ENCODE results near the gene CHCHD4.

The CHCHD4 gene

DNA sequence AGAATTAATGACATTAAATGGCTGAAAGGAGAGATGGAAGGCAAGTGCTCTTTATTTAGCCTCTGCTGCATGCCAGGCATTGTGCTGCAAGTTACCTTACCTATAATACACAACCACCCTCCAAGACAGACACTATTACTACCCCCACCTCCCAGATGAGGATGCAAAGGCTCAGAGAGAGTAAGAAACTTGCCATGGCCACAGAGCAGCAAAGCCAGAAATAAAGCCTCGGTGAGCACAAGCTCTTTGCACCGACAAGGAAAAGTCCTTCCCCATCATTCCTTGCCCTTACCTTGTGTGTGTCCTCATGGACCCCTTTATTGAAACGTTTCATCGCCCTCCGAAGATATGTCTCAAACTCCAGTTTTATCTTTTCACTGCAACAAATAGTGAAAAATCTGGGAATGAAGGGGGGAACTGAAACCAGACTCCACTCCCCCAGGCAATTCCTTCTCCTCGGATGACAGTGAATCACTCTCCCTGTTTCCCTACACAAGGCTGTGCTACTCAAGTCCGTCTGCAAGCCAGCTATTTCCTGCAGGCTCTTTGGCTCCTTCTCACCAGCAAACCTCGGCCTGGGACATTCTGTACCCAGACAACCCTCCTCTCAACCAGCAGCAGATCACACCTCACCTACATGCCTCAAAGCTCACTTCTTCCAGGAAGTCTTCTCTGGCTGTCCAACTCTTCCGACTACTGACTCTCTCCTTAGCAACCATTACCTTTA is 42.4 kb upstream of the CHCHD4 start:
- no peak overlapping the region for H3K4ac ChIP-seq (ENCODE audit: low read depth, low read length)
- H3K79me2 ChIP-seq (ENCODE audit: control insufficient read depth, insufficient read depth, low read length): no peaks in the 10 kb centered on the region
- no peak overlapping the region for H2BK120ac ChIP-seq (ENCODE audit: low read depth, low read length)
- no CpG with 5 or more reads among the region's 9 CpGs for WGBS (ENCODE audit: extremely low coverage, insufficient coverage, low lambda C conversion rate)
- H3K79me1 ChIP-seq (ENCODE audit: low read length): no peaks in the 10 kb centered on the region
- H3K27ac ChIP-seq (ENCODE audit: low read depth, low read length): no peak overlapping the region
- no peak overlapping the region for H4K8ac ChIP-seq (ENCODE audit: low read depth, low read length)
- no peak overlapping the region for H3K9ac ChIP-seq (ENCODE audit: low read length)
- peaks cover 13% of the 10 kb centered on the region for H3K36me3 ChIP-seq (ENCODE audit: control insufficient read depth, insufficient read depth, low read length)
- no peak overlapping the region for H3K4me3 ChIP-seq (ENCODE audit: low read length)
- no peak overlapping the region for H2AK5ac ChIP-seq (ENCODE audit: low read length)
- H2BK5ac ChIP-seq (ENCODE audit: low read length): no peak overlapping the region
- no peak overlapping the region for H3K4me2 ChIP-seq (ENCODE audit: low read length)
- no peak overlapping the region for H4K5ac ChIP-seq (ENCODE audit: low read length)
- H2BK15ac ChIP-seq (replicated peaks; ENCODE audit: low read depth): no peak overlapping the region
- no peak for DNase-seq
- no peaks in the 10 kb centered on the region for H3K4me1 ChIP-seq (ENCODE audit: control insufficient read depth, low read depth, low read length)
- H3K23ac ChIP-seq (ENCODE audit: low read length): no peak overlapping the region
- H3K27me3 ChIP-seq (ENCODE audit: insufficient read depth, low read length, poor library complexity): no peaks in the 10 kb centered on the region
- H3K56ac ChIP-seq (ENCODE audit: low read length): no peak overlapping the region
- no peak overlapping the region for H3K18ac ChIP-seq (ENCODE audit: low read length)

DNA sequence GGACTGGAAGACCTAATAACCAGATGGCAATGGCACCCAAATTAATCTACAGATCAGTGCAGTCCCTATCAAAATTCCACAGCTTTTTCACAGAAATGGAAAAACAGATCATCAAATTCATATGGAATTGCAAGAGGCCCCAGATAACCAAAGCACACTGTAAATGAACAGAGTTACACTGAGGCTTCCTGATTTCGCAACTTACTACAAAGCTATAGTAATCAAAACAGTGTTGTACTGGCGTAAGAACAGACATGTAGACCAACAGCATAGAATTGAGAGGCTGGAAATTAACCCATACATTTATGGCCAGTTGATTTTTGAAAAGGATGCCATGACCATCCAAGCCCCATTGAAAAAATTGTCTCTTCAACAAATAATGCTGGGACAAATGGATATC is 37.5 kb upstream of the CHCHD4 start:
- Histone ChIP-seq H2BK120ac (ENCODE audit: low read depth, low read length) (no peak overlapping the region), H4K8ac (ENCODE audit: low read depth, low read length) (no peak overlapping the region), H3K18ac (ENCODE audit: low read length) (no peak overlapping the region), H3K4me2 (ENCODE audit: low read length) (no peak overlapping the region), H3K36me3 (ENCODE audit: control insufficient read depth, insufficient read depth, low read length) (peaks cover 16% of the 10 kb centered on the region), H3K27me3 (ENCODE audit: insufficient read depth, low read length, poor library complexity) (no peaks in the 10 kb centered on the region), H3K4ac (ENCODE audit: low read depth, low read length) (no peak overlapping the region), H3K79me2 (ENCODE audit: control insufficient read depth, insufficient read depth, low read length) (no peaks in the 10 kb centered on the region), H4K5ac (ENCODE audit: low read length) (no peak overlapping the region), H3K27ac (ENCODE audit: low read depth, low read length) (no peak overlapping the region), H3K56ac (ENCODE audit: low read length) (no peak overlapping the region), H3K23ac (ENCODE audit: low read length) (no peak overlapping the region), H3K4me1 (ENCODE audit: control insufficient read depth, low read depth, low read length) (no peaks in the 10 kb centered on the region), H2BK15ac (replicated peaks; ENCODE audit: low read depth) (no peak overlapping the region), H3K4me3 (ENCODE audit: low read length) (no peak overlapping the region), H3K79me1 (ENCODE audit: low read length) (no peaks in the 10 kb centered on the region), H2AK5ac (ENCODE audit: low read length) (no peak overlapping the region), H3K9ac (ENCODE audit: low read length) (no peak overlapping the region), H2BK5ac (ENCODE audit: low read length) (no peak overlapping the region)
- no peak for DNase-seq
- WGBS (ENCODE audit: extremely low coverage, insufficient coverage, low lambda C conversion rate): no CpG with 5 or more reads among the region's 2 CpGs

DNA sequence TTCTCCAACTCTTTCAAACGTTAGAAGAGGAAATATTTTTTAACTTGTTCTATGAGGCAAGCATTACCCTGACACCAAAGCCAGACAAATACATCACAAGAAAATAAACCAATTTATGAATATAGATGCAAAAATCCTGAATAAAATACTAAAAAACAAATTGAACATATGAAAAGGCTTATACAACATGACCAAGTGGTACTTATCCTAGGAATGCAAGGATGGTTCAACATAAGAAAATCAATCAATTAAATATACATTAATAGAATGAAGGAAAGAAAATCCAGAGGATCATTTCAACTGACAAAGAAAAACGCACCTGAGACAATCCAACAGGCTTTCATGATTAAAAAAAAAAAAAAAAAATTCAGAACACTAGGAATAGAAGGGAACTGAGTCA is 36.6 kb upstream of the CHCHD4 start:
- no peaks in the 10 kb centered on the region for H3K27me3 ChIP-seq (ENCODE audit: insufficient read depth, low read length, poor library complexity)
- H2BK120ac ChIP-seq (ENCODE audit: low read depth, low read length): no peak overlapping the region
- no peak for DNase-seq
- no peak overlapping the region for H3K18ac ChIP-seq (ENCODE audit: low read length)
- peaks cover 15% of the 10 kb centered on the region for H3K36me3 ChIP-seq (ENCODE audit: control insufficient read depth, insufficient read depth, low read length)
- no peak overlapping the region for H3K9ac ChIP-seq (ENCODE audit: low read length)
- H3K27ac ChIP-seq (ENCODE audit: low read depth, low read length): no peak overlapping the region
- no peaks in the 10 kb centered on the region for H3K79me2 ChIP-seq (ENCODE audit: control insufficient read depth, insufficient read depth, low read length)
- H3K4ac ChIP-seq (ENCODE audit: low read depth, low read length): no peak overlapping the region
- no peak overlapping the region for H2AK5ac ChIP-seq (ENCODE audit: low read length)
- H3K4me3 ChIP-seq (ENCODE audit: low read length): no peak overlapping the region
- no peak overlapping the region for H2BK15ac ChIP-seq (replicated peaks; ENCODE audit: low read depth)
- no peak overlapping the region for H2BK5ac ChIP-seq (ENCODE audit: low read length)
- H3K4me2 ChIP-seq (ENCODE audit: low read length): no peak overlapping the region
- WGBS (ENCODE audit: extremely low coverage, insufficient coverage, low lambda C conversion rate): no CpG with 5 or more reads among the region's 2 CpGs
- H3K4me1 ChIP-seq (ENCODE audit: control insufficient read depth, low read depth, low read length): no peaks in the 10 kb centered on the region
- H3K56ac ChIP-seq (ENCODE audit: low read length): no peak overlapping the region
- H4K5ac ChIP-seq (ENCODE audit: low read length): no peak overlapping the region
- H4K8ac ChIP-seq (ENCODE audit: low read depth, low read length): no peak overlapping the region
- no peak overlapping the region for H3K23ac ChIP-seq (ENCODE audit: low read length)
- H3K79me1 ChIP-seq (ENCODE audit: low read length): no peaks in the 10 kb centered on the region

DNA sequence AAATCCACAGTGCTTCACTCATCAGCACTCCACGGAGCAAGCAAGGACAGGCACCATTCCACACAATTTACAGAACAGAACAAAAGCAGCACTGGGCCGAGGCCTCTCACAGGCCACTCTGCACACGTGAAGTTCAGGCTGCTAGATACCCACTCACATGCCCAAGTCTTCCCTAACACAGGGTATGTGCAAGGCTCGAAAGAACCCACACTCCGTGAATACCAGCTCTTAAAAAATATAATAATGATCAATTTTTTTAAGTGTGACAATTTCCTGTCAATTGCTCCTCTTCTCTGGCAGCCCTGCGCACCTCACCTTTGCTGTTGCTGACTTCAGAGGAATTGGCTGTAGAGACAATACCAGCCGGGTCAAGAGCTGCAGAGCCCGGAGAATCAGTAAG is 34.8 kb upstream of the CHCHD4 start:
- Histone ChIP-seq H2BK5ac (ENCODE audit: low read length) (no peak overlapping the region), H3K4ac (ENCODE audit: low read depth, low read length) (no peak overlapping the region), H3K4me2 (ENCODE audit: low read length) (no peak overlapping the region), H3K27me3 (ENCODE audit: insufficient read depth, low read length, poor library complexity) (no peaks in the 10 kb centered on the region), H3K79me2 (ENCODE audit: control insufficient read depth, insufficient read depth, low read length) (no peaks in the 10 kb centered on the region), H2BK120ac (ENCODE audit: low read depth, low read length) (no peak overlapping the region), H3K4me3 (ENCODE audit: low read length) (no peak overlapping the region), H3K79me1 (ENCODE audit: low read length) (no peaks in the 10 kb centered on the region), H3K56ac (ENCODE audit: low read length) (no peak overlapping the region), H3K9ac (ENCODE audit: low read length) (no peak overlapping the region), H3K27ac (ENCODE audit: low read depth, low read length) (no peak overlapping the region), H3K36me3 (ENCODE audit: control insufficient read depth, insufficient read depth, low read length) (peaks cover 10% of the 10 kb centered on the region), H3K23ac (ENCODE audit: low read length) (no peak overlapping the region), H4K5ac (ENCODE audit: low read length) (no peak overlapping the region), H2AK5ac (ENCODE audit: low read length) (no peak overlapping the region), H4K8ac (ENCODE audit: low read depth, low read length) (no peak overlapping the region), H3K18ac (ENCODE audit: low read length) (no peak overlapping the region), H3K4me1 (ENCODE audit: control insufficient read depth, low read depth, low read length) (no peaks in the 10 kb centered on the region), H2BK15ac (replicated peaks; ENCODE audit: low read depth) (no peak overlapping the region)
- no CpG with 5 or more reads among the region's 8 CpGs for WGBS (ENCODE audit: extremely low coverage, insufficient coverage, low lambda C conversion rate)
- DNase-seq: no peak

DNA sequence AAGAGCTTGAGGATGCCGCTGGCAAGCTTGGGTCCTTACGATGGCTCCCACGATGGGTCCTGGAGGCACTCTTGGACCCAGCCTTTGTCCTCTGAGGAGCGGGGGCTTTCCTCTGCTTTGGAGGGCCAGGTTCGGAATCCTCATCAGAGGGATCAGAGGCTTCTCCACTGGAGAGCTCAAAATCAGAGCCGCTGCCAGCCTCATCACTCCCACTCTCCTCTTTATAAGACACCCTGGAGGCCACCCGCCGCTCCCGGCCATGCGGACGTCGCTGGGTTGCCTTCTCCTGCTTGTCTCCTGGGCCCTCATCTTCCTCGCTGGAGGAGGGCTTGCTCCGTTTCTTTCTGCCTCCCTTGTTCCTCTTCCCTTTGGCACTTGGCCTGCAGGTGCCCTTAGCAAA is 33.7 kb upstream of the CHCHD4 start:
- Histone ChIP-seq H3K27ac (ENCODE audit: low read depth, low read length) (no peak overlapping the region), H3K36me3 (ENCODE audit: control insufficient read depth, insufficient read depth, low read length) (peaks cover 11% of the 10 kb centered on the region), H3K4ac (ENCODE audit: low read depth, low read length) (no peak overlapping the region), H3K79me1 (ENCODE audit: low read length) (no peaks in the 10 kb centered on the region), H4K5ac (ENCODE audit: low read length) (no peak overlapping the region), H3K79me2 (ENCODE audit: control insufficient read depth, insufficient read depth, low read length) (no peaks in the 10 kb centered on the region), H3K4me1 (ENCODE audit: control insufficient read depth, low read depth, low read length) (no peaks in the 10 kb centered on the region), H3K4me3 (ENCODE audit: low read length) (no peak overlapping the region), H3K23ac (ENCODE audit: low read length) (no peak overlapping the region), H3K56ac (ENCODE audit: low read length) (no peak overlapping the region), H2AK5ac (ENCODE audit: low read length) (no peak overlapping the region), H3K18ac (ENCODE audit: low read length) (no peak overlapping the region), H4K8ac (ENCODE audit: low read depth, low read length) (no peak overlapping the region), H3K9ac (ENCODE audit: low read length) (no peak overlapping the region), H2BK120ac (ENCODE audit: low read depth, low read length) (no peak overlapping the region), H2BK15ac (replicated peaks; ENCODE audit: low read depth) (no peak overlapping the region), H3K4me2 (ENCODE audit: low read length) (no peak overlapping the region), H3K27me3 (ENCODE audit: insufficient read depth, low read length, poor library complexity) (no peaks in the 10 kb centered on the region), H2BK5ac (ENCODE audit: low read length) (no peak overlapping the region)
- no peak for DNase-seq
- WGBS (ENCODE audit: extremely low coverage, insufficient coverage, low lambda C conversion rate): no CpG with 5 or more reads among the region's 14 CpGs

DNA sequence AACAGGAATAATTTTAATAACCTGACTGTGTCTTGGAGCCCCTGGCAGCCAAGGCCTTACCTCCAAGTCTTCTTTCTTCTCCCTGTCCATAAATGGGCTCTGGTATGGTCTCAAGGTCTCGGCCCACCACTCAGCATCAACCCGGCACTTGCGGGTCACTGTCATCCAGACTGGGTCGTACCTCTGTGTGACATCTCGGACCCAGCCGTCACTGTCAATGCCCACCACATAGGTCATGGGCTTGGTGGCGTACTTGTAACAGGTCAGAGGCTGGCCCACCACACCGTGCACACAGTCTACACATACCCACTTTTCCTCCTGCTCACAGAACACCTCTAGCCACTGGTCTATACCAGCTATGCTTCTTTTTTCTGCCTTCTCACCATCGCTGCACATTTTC is 33.3 kb upstream of the CHCHD4 start:
- Histone ChIP-seq H3K27me3 (ENCODE audit: insufficient read depth, low read length, poor library complexity) (no peaks in the 10 kb centered on the region), H3K27ac (ENCODE audit: low read depth, low read length) (no peak overlapping the region), H4K8ac (ENCODE audit: low read depth, low read length) (no peak overlapping the region), H3K4ac (ENCODE audit: low read depth, low read length) (no peak overlapping the region), H2BK15ac (replicated peaks; ENCODE audit: low read depth) (no peak overlapping the region), H4K5ac (ENCODE audit: low read length) (no peak overlapping the region), H3K4me3 (ENCODE audit: low read length) (no peak overlapping the region), H3K9ac (ENCODE audit: low read length) (no peak overlapping the region), H3K79me2 (ENCODE audit: control insufficient read depth, insufficient read depth, low read length) (no peaks in the 10 kb centered on the region), H2AK5ac (ENCODE audit: low read length) (no peak overlapping the region), H3K36me3 (ENCODE audit: control insufficient read depth, insufficient read depth, low read length) (peaks cover 11% of the 10 kb centered on the region), H3K4me1 (ENCODE audit: control insufficient read depth, low read depth, low read length) (no peaks in the 10 kb centered on the region), H3K79me1 (ENCODE audit: low read length) (no peaks in the 10 kb centered on the region), H3K23ac (ENCODE audit: low read length) (no peak overlapping the region), H2BK120ac (ENCODE audit: low read depth, low read length) (no peak overlapping the region), H3K18ac (ENCODE audit: low read length) (no peak overlapping the region), H2BK5ac (ENCODE audit: low read length) (no peak overlapping the region), H3K4me2 (ENCODE audit: low read length) (no peak overlapping the region), H3K56ac (ENCODE audit: low read length) (no peak overlapping the region)
- no CpG with 5 or more reads among the region's 9 CpGs for WGBS (ENCODE audit: extremely low coverage, insufficient coverage, low lambda C conversion rate)
- no peak for DNase-seq
